NCI-H1105 (cell line): ENCODE results near the gene BBS4.
"Not testable (repeated sequence)": the region's sequence is repeated elsewhere in the genome, so short reads cannot be mapped to it uniquely, and the experiment has no call there.

Experiments used
- DNase-seq: peaks from one replicate; lab custom pipeline; 2025; lab: John Stamatoyannopoulos, UW

The BBS4 gene, protein sequence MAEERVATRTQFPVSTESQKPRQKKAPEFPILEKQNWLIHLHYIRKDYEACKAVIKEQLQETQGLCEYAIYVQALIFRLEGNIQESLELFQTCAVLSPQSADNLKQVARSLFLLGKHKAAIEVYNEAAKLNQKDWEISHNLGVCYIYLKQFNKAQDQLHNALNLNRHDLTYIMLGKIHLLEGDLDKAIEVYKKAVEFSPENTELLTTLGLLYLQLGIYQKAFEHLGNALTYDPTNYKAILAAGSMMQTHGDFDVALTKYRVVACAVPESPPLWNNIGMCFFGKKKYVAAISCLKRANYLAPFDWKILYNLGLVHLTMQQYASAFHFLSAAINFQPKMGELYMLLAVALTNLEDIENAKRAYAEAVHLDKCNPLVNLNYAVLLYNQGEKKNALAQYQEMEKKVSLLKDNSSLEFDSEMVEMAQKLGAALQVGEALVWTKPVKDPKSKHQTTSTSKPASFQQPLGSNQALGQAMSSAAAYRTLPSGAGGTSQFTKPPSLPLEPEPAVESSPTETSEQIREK

DNA sequence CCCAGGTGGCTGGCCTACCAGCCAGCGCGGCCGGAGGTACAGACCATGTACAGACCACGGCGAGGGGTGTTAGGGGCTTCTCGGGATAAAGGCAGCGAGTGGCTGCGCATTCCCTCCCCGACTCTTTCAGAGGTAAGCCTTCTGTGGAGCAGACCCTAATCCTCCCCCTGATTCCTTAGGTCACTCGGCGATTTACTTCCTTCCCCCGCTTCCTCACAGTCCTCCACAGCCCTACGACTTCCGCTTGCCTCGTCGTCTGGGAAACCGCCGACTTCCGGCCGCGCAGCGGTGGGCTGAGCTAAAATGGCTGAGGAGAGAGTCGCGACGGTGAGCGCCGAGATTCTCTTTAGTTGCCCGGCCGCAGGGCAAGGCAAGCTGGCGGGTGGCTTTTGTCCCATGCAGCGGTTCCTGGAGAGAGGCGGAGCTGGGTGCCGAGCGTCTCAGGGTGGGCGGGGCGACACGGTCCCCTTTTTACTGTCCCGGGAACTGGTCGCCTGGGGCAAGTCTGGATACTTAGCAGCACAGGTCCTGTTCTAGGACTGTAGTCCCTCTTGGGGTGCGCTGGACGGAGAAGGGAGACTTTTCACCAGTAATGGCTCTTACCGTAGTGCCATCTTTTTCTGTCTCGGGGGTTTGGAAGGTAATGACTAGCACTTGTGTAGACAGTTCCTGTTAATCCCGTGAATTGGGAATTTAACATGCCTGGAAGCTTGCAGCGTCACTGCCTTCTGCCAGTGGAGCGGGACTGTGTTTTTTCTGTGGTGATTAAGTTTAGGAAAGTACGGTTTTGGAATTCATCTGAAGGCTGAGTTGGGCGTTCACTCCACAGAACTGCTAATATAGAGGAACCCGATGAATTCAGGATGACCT lies at the start of gene BBS4, which contains the start of gene HIGD2B:
BBS4 (plus strand) TSS at position 283 of the 870 bp plus-strand sequence; CDS start at position 304, 21 bp downstream.
HIGD2B (minus strand) TSS at position 258 of the 870 bp plus-strand sequence. CDS start 9,808 bp downstream, outside the sequence.
- DNase-seq: no peak

DNA sequence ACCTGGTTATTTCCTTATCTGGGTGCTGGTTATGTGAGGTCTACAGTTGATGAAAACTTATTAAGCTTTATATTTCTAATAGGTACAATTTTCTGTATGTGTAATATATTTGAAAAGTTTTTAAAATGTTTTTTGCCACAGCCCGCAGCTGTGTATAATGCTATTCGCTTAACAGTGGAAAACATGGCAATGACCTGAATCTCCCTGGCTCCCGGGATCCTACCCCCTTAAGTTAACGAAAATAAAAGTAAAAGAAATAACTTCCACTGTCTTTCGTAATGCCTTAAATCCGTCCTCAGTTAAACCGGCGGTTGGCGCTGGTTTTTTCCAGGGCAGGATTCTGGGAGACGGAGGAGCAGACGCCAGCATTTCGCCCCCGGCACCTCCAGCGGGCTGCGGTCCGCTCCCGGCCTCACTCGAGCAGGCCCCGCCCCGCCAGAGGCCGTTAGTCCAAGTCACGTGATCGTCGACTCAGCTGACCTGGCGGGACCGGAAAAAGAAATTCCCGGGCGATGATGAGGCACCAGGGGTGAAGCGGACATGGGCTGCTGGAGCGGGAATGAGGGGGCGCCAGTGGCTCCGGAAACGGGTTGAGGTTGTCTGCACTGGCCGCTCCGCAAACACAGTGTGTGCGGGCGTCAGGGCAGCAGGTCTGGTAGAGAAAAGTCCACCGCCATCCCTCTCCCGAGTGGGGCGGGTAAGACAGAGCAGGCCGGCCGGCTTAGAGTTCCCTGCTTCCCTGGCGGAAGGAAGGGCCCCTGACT lies 49.3 kb upstream of the BBS4 start:
- DNase-seq: not testable (repeated sequence)

DNA sequence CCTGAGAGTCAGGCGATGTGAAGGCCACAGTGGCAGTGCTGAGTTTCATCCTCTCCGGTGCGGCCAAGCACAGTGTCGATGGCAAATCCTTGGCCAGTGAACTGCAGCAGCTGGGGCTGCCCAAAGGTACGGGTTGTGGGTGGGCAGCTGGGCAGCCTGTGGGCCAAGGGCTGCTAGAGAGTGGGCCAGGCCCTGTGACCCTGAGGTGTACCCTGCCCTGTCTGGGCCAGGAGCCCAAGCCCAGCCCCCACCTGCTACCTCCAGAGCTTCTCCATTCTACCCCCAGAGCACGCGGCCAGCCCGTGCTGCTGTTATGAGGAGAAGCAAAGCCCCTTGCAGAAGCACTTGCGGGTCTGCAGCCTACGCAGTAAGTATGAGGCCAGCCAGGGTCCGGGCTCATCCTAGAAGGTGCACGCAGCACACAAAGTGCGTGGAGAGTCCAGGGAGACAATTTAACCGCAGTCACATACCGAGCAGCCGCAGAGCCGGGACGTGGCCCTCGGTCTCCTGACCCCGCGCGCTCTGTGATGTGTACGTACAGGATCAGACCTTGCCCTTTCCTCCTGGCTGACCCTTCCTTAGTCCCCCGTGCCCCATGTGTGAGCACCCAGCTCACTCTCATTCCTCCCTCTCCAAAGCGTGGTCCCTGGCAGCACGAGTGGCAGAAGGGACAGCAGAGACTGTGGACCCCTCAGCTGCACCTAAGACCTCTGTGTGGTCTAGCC lies 46.1 kb upstream of the BBS4 start:
- DNase-seq: not testable (repeated sequence)

DNA sequence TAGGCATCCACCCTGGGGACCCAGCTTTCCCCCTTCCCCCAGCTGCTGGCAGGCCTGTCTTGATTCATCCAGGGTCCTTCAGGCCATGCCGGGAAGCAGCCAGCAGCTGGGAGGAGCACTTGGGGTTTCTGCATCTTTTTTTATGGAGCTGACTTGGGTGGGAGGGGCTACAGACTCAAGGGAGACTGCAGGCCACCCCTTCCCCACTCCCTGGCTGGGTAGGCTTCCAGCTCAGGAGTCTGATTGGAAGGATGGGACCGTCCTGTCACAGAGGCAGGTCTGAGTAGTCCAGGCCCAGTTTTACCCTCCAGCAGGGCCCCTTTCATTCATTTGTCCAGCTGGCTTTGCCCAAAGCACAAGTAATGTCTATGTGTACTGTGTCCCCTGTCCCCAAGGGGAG lies 43.7 kb upstream of the BBS4 start:
- not testable (repeated sequence) for DNase-seq

DNA sequence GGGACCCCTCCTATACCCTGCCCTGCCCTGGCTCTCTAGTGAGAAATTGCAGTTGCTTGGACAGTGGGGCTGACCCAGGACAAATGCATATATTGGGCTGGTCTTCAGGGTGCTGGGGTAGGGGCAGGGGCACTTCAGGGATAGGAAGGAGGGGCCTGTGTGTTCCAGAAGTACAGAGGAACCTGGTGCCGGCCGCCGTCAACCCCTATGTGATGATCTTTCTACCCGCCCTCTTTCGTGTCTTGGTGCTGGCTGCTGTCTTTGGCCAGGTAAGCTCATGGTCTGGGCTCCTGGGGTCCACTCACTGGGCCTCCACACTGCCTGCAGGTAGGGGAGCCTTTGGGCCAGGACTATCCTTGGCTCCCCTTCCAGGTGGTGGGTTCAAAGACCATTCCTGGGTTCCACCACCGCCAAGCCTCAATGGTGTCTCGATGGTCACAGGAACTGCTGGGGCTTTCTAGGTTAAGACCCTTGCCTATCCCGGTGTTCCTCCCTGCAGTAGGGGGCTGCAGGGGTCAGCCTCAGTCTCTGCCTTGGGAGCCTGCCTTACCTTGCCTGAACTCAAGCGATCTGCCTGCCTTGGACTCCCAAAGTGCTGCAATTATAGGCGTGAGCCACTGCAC lies 37.3 kb upstream of the BBS4 start:
- not testable (repeated sequence) for DNase-seq

DNA sequence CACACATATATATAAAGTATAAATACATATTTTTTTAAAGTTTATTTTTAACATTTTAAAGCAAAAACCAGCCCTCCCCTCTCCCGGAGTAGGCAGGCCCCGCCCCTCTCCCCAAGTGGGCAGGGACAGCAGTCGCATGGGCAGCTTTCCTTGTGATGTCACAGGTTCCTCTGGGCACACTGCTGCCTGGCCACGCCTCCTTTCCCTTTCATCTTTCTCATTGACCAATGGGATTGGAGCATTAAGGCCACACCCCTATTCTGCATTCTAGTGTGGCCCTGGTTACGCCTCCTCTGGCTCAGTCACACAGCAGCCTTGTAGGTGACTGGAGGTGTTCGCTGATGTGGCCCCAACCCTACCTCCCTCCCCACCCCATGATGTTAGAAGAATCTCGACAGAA lies 31.6 kb upstream of the BBS4 start, which contains the start of gene GOLGA6B:
GOLGA6B (plus strand) TSS at position 301 of the 400 bp plus-strand sequence; CDS start at position 342, 41 bp downstream.
- DNase-seq: not testable (repeated sequence)

DNA sequence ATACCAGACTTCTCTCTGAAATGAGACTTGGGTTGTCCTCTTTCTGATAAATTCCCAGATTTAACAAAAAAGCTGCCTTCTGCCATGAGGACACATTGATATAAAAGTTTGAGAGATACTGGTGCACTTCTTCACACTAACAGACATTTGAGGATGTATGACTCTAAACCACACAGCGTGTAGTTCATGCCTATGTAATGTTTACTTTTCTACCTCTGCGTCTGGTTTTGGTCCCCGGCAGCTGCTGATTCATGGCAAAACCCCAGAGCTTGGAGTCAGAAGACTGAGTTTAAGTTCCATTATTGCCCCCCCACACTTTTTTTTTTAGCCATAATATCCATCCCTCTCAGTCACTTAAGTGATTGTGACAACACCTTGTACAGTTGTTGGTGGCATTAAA lies 30.0 kb upstream of the BBS4 start:
- DNase-seq: not testable (repeated sequence)

DNA sequence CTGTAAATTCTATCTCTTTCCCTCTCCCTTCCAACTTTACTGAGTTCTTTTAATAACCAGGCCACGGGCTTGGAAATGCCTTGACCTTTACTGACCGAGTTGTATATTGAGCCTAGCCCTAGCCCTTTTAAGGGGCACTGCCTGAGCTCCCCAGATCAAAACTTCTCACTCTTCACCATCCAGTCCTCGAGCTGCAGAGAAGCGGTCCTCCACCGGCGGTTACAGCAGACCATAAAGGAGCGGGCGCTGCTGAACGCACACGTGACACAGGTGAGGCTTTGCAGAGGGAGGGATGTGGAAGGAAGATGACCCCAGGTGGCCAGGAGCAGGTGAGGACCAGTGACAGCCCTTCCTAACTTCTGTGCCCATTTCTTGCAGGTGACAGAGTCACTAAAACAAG lies 24.9 kb upstream of the BBS4 start:
- not testable (repeated sequence) for DNase-seq

DNA sequence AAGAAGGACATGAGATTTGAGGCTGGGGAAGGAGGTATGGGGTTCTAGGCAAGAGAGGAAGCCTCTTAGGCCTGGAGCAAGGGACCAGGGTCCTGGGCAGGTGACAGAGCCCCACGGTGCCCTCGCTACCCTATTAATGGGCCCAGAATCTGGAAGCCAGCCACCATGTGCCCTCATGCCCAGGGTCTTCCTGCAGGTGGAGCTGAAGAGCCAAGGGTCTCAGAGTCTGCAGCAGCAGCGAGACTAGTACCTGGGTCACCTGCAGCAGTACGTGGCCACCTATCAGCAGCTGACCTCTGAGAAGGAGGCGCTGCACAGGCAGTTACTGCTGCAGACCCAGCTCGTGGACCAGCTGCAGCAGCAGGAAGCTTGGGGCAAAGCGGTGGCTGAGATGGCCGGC lies 22.1 kb upstream of the BBS4 start:
- DNase-seq: not testable (repeated sequence)

DNA sequence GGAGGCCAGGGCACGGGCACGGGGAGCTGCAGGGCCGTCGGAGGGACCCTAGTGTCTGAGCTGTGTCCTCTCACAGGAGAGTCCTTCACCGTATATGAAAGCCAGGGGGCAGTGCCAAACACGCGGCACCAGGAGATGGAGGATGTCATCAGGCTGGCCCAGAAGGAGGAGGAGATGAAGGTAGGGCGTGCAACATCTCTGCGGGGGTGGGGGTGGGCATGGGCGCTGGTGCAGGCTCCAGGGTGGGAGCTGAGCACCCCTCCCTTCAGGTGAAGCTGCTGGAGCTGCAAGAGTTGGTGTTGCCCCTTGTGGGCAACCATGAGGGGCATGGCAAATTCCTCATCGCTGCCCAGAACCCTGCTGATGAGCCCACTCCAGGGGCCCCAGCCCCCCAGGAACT lies 20.3 kb upstream of the BBS4 start:
- not testable (repeated sequence) for DNase-seq

DNA sequence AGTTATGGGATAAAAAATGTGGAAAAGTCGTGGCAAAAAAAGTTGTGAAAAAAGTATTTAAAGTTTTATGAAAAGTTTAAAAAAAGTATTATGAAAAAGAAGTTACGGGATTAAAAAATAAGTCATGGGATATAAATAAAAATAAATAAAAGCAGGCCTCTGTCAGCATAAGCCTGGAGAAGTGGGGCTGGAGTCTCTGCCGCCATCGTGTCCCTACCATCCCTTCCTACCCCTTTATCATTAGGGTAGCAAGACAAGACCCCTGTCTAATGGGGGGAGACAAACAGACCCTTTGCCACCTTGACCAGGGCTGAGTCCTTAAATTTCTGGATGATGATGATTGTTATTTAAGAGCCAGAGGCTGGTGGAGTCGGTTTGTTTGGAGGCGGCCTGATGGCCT lies 16.2 kb upstream of the BBS4 start:
- not testable (repeated sequence) for DNase-seq

DNA sequence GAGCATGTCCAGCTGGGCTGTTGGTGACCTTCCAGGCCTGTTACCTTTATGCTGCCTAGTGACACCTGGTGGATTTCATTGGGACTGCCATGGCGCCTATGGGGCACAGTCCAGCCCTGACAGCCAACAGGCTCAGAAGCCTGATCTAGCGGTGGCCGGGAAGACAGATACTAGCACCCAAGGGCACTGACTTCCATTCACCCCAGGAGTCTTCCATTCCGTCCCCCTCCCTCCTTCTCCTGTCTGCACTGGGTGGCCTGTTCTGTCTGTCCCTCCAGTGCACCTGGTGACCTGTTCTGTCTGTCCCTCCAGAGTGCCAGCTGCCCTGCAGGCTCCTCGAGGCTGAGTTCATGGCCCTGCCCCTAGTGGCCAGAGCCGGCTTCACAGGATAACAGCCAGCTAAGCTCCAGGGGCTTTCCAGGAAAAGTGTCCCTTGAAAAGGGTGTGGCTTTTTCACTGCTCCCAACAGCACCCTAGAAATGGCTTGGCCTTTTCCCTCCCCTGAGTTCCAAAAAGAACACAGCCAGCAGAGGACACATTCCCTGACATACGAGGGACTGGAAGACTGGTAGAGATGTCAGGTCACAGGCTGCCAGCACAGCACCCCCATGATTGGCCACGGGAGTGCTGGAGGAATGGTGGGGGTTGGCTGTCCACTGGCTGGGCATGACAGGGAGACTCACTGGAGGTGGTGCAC lies 15.2 kb upstream of the BBS4 start:
- DNase-seq: not testable (repeated sequence)

DNA sequence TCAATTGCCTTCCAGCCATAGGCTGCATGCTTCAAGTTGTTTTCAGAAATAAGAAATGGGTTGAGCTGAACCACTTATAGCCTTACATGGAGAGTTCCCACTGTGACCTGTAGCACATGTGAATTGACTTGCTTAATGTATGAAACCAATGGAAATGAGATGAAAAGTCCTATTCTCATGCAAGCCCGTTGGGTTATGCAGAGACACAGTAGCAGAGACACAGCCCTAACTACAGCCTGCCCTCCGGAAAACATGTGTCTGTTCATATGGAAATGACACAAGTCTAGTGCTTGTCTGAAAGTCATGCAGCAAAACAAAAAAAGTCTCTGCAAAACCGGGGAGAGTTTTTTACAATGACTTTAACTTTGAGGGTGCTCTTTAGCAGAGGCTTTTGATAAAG lies 14.5 kb upstream of the BBS4 start:
- DNase-seq: no peak

DNA sequence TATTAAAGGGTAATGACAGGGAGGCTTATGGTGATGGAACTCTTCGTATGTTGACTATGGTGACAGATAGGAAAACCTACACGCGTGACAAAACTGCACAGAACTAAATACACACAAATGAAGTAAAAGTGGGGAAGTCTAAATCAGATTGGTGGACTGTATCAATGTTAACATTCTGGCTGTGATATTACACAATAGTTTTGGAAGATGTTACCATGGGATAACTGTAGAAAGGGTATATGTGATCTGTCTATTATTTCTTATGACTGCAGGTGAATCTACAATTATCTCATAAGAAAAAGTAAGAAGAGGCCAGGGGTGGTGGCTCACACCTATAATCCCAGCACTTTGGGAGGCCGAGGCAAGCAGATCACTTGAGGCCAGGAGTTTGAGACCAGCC lies 9.2 kb upstream of the BBS4 start:
- DNase-seq: no peak

DNA sequence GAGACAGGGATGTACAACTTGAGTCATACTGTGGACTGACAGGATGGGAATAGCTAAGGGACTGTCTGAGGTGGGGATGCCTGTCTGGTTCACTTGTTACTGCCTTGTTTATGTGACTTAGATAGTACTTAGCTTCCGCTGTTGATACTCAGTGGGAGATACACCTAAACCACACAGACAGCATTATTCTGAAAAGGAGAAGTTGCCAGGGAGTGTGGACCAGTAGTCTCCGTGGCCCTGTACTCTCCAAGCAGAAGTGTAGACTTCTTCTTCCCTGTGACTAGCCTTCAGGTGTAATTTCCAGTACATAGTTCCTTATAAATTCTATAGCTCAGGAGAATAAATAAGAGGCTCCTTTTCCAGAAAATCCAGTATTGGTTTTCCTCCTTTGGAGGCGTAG lies 5.1 kb upstream of the BBS4 start:
- DNase-seq: no peak

DNA sequence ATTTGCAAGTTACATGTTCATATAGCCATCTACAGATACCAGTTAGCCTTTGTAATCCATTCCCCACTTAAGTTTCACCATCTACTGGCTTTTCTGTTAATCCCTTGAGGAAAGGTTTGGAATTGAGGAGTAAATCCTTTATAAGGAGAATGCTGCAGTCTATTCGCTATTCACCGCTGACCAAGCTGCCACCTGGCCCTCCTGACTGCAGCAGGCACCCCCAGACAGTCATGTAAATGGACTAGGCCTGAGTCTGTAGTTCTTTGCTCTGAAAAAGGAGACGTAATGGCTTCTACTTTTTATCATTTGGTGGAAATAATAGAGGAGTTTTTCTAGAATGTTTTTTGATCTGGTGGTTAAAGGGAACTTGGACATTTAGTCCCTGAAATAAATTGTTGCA lies 3.2 kb upstream of the BBS4 start:
- DNase-seq: no peak

DNA sequence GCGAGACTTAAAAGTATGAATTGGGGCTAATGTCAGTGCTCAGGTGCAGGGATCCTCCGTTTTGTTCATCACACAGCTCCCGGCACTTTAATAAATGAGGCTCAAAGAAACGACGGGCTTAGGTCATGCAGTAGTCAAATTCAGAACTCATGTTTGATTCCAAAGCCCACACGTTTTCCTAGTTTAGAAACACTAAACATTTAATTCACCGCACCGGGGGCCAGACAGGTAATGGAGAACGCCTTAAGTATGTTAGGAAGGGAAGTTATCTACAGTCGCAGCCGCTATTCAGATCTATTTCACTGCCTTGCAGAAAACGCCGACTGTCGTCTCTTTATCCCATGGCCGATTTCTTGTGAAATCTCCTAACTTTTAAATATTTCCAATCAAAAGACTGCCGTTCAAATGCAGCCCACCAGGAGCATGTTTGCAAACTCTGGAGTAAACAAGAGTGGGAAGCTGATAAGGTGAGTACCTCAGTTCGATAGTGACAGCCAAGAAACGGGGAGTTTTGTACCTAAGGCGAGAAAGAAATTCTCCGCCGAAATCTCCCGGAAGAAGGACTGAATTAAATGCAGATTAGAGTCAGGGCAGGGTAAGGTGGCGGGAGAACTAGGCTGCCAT lies 594 bp upstream of the BBS4 start:
- no peak for DNase-seq

DNA sequence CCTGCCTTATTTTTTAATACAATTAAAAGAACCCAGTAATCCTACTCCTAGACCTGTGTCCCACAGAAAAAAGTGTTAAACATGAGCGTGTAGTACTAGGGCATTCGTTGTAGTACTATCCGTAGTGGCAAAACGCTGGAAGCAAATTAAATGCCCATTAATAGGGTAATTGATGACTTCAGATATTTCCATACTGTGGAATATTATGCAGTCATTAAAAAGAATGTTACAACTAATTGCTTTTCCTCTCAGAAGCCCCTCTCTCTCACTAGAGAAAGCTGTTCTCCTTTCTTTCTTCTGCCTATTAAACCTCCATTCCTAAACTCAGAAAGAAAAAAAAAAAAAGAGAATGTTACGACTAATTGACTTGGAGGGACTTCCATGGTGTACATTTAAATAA lies 2.7 kb downstream of the BBS4 start:
- no peak for DNase-seq

DNA sequence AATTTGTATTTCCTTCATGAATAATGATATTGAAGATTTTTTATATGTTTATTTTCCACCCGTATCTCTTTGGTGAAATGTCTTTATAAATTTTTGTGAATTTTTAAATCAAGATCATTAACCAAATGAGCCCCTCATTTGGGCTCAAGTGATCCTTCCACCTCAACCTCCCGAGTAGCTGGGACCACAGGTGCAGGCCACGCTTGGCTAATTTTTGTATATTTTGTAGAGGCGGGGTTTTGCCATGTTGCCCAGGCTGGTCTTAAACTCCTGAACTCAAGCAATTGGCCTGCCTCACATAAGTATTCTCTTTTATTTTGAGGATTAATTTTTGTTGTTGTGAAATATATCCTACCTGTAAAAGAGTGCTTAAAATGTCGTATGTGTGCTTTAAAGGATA lies 4.9 kb downstream of the BBS4 start:
- DNase-seq: no peak
